Fibroblast of lung (primary cell): ENCODE data around the gene SEC11A.

Source experiments
- CTCF ChIP-seq, 2 donors: IDR thresholded peaks in 1 of 2; conservative IDR thresholded peaks in 1 of 2; 1 replicate in 1 of 2; 2 replicates in 1 of 2; pipeline ENCODE4 v1.5.1; 2011 to 2012; ENCODE audit warnings: low read length in 2 of 2, control low read depth in 1 of 2, inconsistent platforms in 1 of 2, low read depth in 1 of 2, mild to moderate bottlenecking in 1 of 2
- EZH2 ChIP-seq: IDR thresholded peaks from 2 replicates; pipeline ENCODE4 v1.5.1; 2012; ENCODE audit warnings: low read length, control low read depth, mild to moderate bottlenecking; ENCODE audit errors: missing control alignments

GRCh38 chr15:84741121-84741520 lies 25.2 kb upstream of the SEC11A start:
- TF ChIP-seq CTCF (conservative IDR thresholded peaks at IDR 0.05 in 1 of 2, IDR thresholded peaks at IDR 0.05 in 1 of 2; ENCODE audit: low read depth in 1 of 2, low read length in 2 of 2) (no peak), EZH2 (no peak)
